ENCODE measurements around the gene STH. TPM values are rescaled to one million over a fixed set of nuclear protein-coding genes. Genes with fewer than 3 reads are reported as not detected.

Gene STH
- total and polyA plus RNA-seq, 9 of the 15 experiments (the other 6 are each of a cell fraction or from before 2014, with no cell fraction given) = not detected

- TF ChIP-seq ZBTB7A (IDR thresholded peaks at IDR 0.05; ENCODE audit: borderline replicate concordance, control insufficient read depth, low read depth, low read length) (peak; percentile 58; the same call in 1 of the 2 replicates), IRF2 (CRISPR knock-in tag; IDR thresholded peaks at IDR 0.05) (no peak), CTCFL (IDR thresholded peaks at IDR 0.05; ENCODE audit: borderline replicate concordance, insufficient read depth, low read depth, low read length, poor library complexity, severe bottlenecking) (peak; percentile 48), FOXA3 (CRISPR knock-in tag; conservative IDR thresholded peaks at IDR 0.05 in 1 of 2, IDR thresholded peaks at IDR 0.05 in 1 of 2) (no peak), CGGBP1 (CRISPR knock-in tag; IDR thresholded peaks at IDR 0.05) (no peak)
These were observed 27.3 kb upstream of the STH start (continued) for GRCh38 chr17:45971698-45972141.

- H3K27me3 ChIP-seq (ENCODE audit: control insufficient read depth in 2 of 2, insufficient read depth in 2 of 2, low read length in 2 of 2) = peaks cover under 1 to 10% of the 10 kb centered on the region in 2 experiments; a peak in 2 of 5 replicates
- no peak for ATAC-seq
- FAIRE-seq = peak; percentile 11
- ChIA-PET POLR2A (no interaction called here), CTCF (ENCODE audit: low intra/inter-chr PET ratio) (no interaction called here)
- no peaks in the 10 kb centered on the region for H3K9me3 ChIP-seq (replicated peaks; ENCODE audit: control insufficient read depth, insufficient read depth, low read depth, low read length)
- in situ Hi-C loops (cut with MboI) = no loop called here
- H3K4me2 ChIP-seq (ENCODE audit: insufficient read depth, low read length) = no peak overlapping the region
- H3K9me1 ChIP-seq (ENCODE audit: control insufficient read depth, insufficient read depth, low read length) = peaks cover 3% of the 10 kb centered on the region
- no peaks in the 10 kb centered on the region for H3K79me2 ChIP-seq (ENCODE audit: control insufficient read depth, insufficient read depth, low read length)
- H3K4me1 ChIP-seq (replicated peaks in 1 of 2; ENCODE audit: control insufficient read depth in 2 of 2, insufficient read depth in 2 of 2, low read length in 2 of 2) = peaks cover 21 to 29% of the 10 kb centered on the region in 2 experiments
- 0 out of 2 replicates have a peak, but pooled peaks cover 3% of the 10 kb centered on the region for H4K20me1 ChIP-seq (replicated peaks; ENCODE audit: control insufficient read depth, insufficient read depth, low read length)
- no TSS peak for BruUV-seq (replicated peaks)
- H3K27ac ChIP-seq (ENCODE audit: extremely low read depth, low read depth, low read length) = no peak overlapping the region
- no peak overlapping the region for H2AFZ ChIP-seq (ENCODE audit: low read depth, low read length)
- no peak overlapping the region for H3K4me3 ChIP-seq
- intact Hi-C loops (cut with micrococcal nuclease) = no loop called here
- no peak for DNase-seq (ENCODE audit: extremely low read depth in 1 of 4, low spot score in 3 of 4)
- H3K36me3 ChIP-seq (ENCODE audit: control insufficient read depth, insufficient read depth, low read length) = no peaks in the 10 kb centered on the region
- 60% methylated on average over 1 of the region's 3 CpGs for WGBS (ENCODE audit: insufficient coverage, low coverage, missing lambda C conversion rate)
- H3K9ac ChIP-seq (ENCODE audit: insufficient read depth in 1 of 2, low read depth in 2 of 2, low read length in 2 of 2) = no peak overlapping the region
- TF ChIP-seq IRF2 (CRISPR knock-in tag; IDR thresholded peaks at IDR 0.05) (no peak), DEAF1 (CRISPR knock-in tag; IDR thresholded peaks at IDR 0.05) (no peak), XRCC5 (IDR thresholded peaks at IDR 0.05; ENCODE audit: low read depth, low read length) (no peak), TAF1 (IDR thresholded peaks at IDR 0.05; ENCODE audit: control insufficient read depth, extremely low read depth, insufficient read depth, low read length, severe bottlenecking) (no peak), SAFB2 (IDR thresholded peaks at IDR 0.05; ENCODE audit: borderline replicate concordance, low read depth, low read length, severe bottlenecking) (no peak), NEUROD1 (IDR thresholded peaks at IDR 0.05; ENCODE audit: borderline replicate concordance, low read depth, low read length, partially characterized antibody) (no peak), RCOR1 (IDR thresholded peaks at IDR 0.05; ENCODE audit: borderline replicate concordance in 1 of 2, low read depth in 2 of 2, low read length in 2 of 2) (peak in 1 of 2 experiments; percentile 34; a peak in 1 of 4 replicates), CBX3 (IDR thresholded peaks at IDR 0.05; ENCODE audit: borderline replicate concordance in 1 of 2, low read length in 2 of 2) (0 out of 3 replicates have a peak, but pooled peaks of 1 of the 2 experiments have one; percentile 71), SLC30A9 (CRISPR knock-in tag; IDR thresholded peaks at IDR 0.05) (no peak), NFRKB (IDR thresholded peaks at IDR 0.05; ENCODE audit: low read depth) (no peak), PTBP1 (IDR thresholded peaks at IDR 0.05; ENCODE audit: low read depth, low read length) (peak; percentile 77; the same call in 1 of the 2 replicates)
These were observed 26.5 kb upstream of the STH start for GRCh38 chr17:45972531-45972930.

Data from K562 (cell line).